Mononuclear cell (primary cell): ENCODE measurements around the gene LPP. TPM values are rescaled to one million over a fixed set of nuclear protein-coding genes. Genes with fewer than 3 reads are reported as not detected.

Experiments used
- H3K27me3 ChIP-seq: 2 replicates; pipeline ENCODE4 v1.6.0; 2011; ENCODE audit warnings: low read length, control low read depth; ENCODE audit not compliant: insufficient read depth
- H3K4me1 ChIP-seq: 2 replicates; pipeline ENCODE4 v1.5.1; 2011; ENCODE audit warnings: mild to moderate bottlenecking, low read length, control low read depth; ENCODE audit not compliant: insufficient read depth
- H3K4me3 ChIP-seq: 2 replicates; pipeline ENCODE4 v1.5.1; 2011; ENCODE audit warnings: mild to moderate bottlenecking, low read length, moderate library complexity
- H3K9me3 ChIP-seq: 2 replicates; pipeline ENCODE4 v1.5.1; 2011; ENCODE audit warnings: low read depth, mild to moderate bottlenecking, control low read depth, low read length
- total RNA-seq: library from RNA; depleted of rRNA; stranded (reverse); fragments of >200 nt; gene quantifications from one replicate; pipeline ENCODE4 v1.2.3, GENCODE V29; 2012

The LPP gene
- total RNA-seq, 1 donor: 32.5 TPM

DNA sequence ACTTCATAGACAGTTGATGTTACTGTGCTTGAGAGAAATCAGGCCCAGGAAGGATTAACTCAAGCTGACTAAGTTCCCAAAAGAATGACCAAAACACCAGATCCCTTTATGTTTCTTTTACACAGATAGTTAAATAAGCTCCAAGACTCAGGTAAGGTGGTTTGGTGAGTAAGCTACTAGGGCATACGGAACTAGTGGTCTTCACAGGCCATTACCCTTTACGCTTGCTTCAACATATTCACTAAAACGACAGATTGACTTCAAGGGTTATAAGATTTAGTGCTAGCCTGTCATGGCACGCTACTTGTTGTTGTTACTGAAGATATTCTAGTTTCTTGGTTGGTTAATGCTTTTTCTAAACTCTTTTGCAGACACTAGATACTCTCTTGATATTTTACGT lies 369.3 kb downstream of the LPP start:
- H3K4me1 ChIP-seq: peaks cover 5% of the 10 kb centered on the region
- H3K4me3 ChIP-seq: no peak overlapping the region
- H3K9me3 ChIP-seq: no peaks in the 10 kb centered on the region
- no peaks in the 10 kb centered on the region for H3K27me3 ChIP-seq

DNA sequence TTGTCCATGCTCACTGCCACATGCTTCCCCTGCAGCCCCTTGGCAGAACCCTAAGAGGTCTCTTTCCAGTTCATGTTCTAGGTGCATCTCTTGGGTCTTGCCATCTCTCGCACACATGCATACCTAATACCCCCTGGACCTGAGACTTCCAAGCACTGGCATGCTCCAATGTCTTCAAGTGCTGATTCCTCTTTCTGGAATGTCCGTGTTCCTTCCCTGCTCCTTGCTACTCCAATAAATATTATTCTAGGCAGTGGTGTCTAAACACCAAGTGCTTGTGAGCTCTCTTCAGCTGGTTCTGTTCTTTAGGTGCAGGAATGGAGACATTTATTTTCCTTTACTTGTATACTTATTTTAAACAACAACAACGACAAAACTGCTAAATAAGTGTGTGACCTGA lies 370.1 kb downstream of the LPP start:
- H3K27me3 ChIP-seq: no peaks in the 10 kb centered on the region
- no peaks in the 10 kb centered on the region for H3K9me3 ChIP-seq
- peaks cover 5% of the 10 kb centered on the region for H3K4me1 ChIP-seq
- H3K4me3 ChIP-seq: no peak overlapping the region

DNA sequence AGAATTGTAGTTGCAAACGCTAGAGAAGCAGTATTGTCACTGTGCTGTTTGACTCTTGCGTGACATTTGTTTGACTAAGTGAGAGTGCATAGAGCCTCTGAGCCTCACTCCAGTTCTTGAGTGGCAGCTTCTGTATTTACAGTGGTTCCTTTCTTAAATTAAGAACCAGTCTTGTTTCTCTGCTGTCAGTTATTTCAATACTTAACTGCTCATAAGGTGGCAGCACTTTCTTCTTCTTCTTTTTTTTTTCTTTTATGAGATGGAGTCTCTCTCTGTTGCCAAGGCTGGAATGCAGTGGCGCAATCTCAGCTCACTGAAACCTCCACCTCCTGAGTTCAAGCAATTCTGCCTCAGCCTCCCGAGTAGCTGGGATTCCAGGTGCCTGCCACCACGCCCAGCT lies 372.1 kb downstream of the LPP start:
- Histone ChIP-seq H3K4me1 (peaks cover 5% of the 10 kb centered on the region), H3K9me3 (no peaks in the 10 kb centered on the region), H3K4me3 (no peak overlapping the region), H3K27me3 (no peaks in the 10 kb centered on the region)

DNA sequence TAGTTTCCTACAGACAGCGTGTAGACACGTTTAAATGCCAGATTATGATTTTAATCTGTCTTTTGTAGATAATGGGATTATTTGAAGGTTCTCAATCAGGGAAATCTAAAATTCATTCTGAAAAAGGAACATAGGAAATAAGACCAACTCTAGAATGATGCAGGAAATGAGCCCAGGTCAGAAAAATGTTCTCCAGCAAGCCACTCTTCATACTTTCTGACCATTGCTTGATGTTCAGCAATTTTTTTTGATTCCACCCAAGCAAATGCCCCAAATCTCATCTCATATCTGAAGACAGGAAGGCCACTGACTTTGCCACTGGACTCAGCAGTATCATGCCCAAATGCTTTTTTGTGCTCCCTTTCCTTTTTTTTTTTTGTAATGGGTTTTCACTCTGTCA lies 373.4 kb downstream of the LPP start:
- no peaks in the 10 kb centered on the region for H3K27me3 ChIP-seq
- H3K9me3 ChIP-seq: no peaks in the 10 kb centered on the region
- no peak overlapping the region for H3K4me3 ChIP-seq
- H3K4me1 ChIP-seq: peaks cover 5% of the 10 kb centered on the region

DNA sequence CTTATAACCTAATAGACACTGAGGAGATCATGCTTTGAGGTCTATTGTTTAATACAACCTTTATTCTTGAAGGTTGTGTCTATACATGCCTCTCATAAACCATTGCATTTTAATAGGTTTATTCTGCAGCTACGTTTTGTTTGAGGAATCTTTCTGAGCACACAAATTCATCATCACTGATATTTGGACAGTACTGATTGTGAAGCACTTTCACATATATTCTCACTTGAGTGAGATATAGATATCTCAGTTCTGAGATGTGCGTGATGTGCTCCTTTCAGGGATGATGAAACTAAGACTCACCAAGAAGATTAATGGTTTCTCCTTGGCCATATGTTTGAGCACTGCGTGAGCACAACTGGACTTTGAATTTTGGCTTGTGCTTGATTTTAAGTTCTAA lies 374.4 kb downstream of the LPP start:
- Histone ChIP-seq H3K9me3 (no peaks in the 10 kb centered on the region), H3K4me3 (no peak overlapping the region), H3K27me3 (no peaks in the 10 kb centered on the region), H3K4me1 (peaks cover 5% of the 10 kb centered on the region)

DNA sequence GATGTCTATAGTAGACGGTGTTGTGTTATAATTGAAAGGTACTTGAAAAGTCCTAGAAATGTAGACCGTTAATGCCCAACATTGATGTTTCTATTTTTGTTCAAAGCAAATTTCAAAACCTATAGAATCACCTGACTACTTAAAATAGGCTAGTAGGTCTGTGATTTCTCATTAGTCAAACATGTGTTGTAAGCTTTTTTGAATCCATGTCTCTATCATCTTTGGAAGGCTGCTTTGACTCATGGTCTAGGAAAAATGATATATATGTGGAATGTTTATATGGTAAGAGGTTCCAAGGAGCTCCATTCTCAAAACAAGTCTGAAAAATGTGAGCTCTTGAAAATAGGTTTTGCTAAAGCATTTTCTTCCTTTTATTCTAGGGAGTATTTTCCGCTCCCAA lies 375.3 kb downstream of the LPP start:
- Histone ChIP-seq H3K4me1 (peaks cover 5% of the 10 kb centered on the region), H3K27me3 (no peaks in the 10 kb centered on the region)

DNA sequence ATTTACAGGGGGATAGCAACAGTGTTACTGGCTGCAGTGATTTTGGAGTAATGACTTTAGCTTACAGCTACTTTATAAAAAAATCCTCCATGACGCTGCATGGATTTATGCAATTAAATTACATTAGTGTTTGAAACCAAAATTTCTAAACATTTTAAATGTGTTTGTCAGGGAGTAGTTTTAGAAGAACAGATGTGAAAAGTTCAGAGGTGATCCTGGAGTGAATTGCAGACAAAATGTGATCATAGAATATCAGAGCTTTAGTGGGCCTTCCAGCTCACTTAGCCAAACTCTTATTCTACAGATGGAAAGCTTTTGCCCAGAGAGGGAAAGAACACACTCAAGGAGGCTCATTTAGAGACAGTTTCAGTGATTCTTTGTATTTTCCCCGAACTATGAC lies 376.3 kb downstream of the LPP start:
- no peaks in the 10 kb centered on the region for H3K9me3 ChIP-seq
- peaks cover 5% of the 10 kb centered on the region for H3K4me1 ChIP-seq
- no peaks in the 10 kb centered on the region for H3K27me3 ChIP-seq
- no peak overlapping the region for H3K4me3 ChIP-seq

More for the DNA sequence above, 375.3 kb downstream of the LPP start:
- Histone ChIP-seq H3K4me3 (no peak overlapping the region), H3K9me3 (no peaks in the 10 kb centered on the region)

DNA sequence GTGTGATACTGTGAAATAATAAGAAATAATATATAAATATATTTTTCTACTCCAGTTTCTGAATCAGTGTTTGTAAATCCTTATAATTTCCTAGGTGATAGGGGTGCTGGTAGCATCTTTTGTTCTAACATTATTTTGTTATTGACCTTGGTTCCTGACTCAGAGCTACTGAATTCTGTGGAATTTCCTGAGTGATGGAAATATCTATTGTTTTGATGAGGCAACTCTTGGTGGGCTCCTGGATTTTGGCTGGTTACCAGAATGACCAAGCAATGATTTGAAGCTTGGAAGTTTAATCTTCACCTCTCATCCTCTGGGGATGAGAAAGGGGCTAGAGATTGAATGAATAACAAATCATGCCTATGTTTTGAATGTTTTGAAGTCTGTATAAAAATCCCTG lies 377.3 kb downstream of the LPP start:
- H3K4me1 ChIP-seq: no peaks in the 10 kb centered on the region
- H3K4me3 ChIP-seq: no peak overlapping the region
- no peaks in the 10 kb centered on the region for H3K9me3 ChIP-seq
- no peaks in the 10 kb centered on the region for H3K27me3 ChIP-seq

DNA sequence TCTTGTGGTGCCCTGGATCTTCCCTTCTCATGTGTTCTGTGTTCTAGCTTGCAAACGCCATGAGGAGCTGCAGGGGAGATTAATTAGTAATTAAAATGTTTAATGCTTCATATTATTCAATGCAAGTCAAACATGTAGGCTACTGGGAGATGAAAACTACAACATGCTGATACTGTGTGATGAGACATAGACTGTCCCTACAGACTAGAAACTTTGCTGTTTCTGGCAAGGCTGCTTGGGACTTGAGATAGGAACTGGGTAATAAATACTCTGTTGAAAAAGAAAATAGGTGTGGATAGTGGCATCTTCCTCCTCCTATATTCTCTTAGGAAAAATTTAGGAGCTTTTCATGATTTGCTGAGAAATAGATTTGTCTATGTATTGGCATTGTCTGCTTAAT lies 379.2 kb downstream of the LPP start:
- H3K4me3 ChIP-seq: no peak overlapping the region
- no peaks in the 10 kb centered on the region for H3K4me1 ChIP-seq

DNA sequence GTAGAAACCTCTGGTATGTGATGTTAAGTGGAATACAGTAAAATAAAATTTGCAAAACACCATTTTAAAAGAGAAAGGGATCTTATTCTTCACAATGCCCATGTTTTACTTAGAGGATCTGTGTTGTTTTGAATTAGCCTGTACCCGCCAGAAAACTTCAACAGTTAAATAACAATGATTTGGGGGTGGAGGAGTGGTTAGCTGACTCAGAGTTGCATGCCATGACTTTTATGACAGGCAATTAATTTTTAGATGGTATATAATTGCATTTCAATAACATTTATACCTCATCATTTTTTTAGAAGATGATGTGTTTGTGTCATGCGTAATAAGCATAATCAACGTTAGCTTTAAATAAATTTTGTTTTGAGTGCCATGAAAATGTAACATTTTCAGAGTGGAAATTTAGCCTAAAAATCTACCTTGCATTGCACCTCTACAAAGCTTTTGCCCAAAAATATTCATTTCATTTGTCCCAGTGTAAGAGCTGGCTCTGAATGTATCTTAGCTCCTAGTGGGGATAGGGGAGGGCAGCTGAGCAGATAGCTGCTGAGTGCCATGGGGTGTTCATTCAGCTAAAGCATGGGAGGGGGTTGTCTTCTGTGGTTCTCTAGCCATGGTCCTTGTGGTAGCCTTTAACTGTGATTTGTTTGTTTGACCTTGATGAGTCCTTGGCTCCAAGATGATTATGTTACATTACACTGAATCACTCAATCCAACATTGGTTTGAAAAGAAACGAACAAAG lies 379.8 kb downstream of the LPP start:
- H3K27me3 ChIP-seq: no peaks in the 10 kb centered on the region
- H3K4me1 ChIP-seq: no peaks in the 10 kb centered on the region
- no peak overlapping the region for H3K4me3 ChIP-seq
- no peaks in the 10 kb centered on the region for H3K9me3 ChIP-seq

More for the DNA sequence above, 379.2 kb downstream of the LPP start:
- Histone ChIP-seq H3K9me3 (no peaks in the 10 kb centered on the region), H3K27me3 (no peaks in the 10 kb centered on the region)

DNA sequence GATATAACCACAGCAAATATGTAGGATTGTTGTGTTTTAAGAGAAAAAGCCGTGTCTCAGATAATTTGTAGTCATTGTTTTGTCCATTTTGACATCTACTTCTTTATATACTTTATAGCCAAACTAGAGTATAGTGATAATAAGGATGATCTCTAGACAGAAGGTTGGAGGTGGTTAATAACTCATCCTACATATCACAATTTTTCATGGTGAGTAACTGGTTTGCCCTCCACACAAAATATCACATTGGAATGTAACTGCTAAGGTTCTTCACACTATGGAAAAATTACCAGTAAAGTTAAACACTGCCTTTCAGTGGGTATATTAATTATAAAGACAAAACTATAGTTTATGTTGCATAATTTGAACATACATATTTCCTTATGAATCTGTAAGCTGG lies 380.7 kb downstream of the LPP start:
- Histone ChIP-seq H3K9me3 (no peaks in the 10 kb centered on the region), H3K4me3 (no peak overlapping the region), H3K4me1 (no peaks in the 10 kb centered on the region), H3K27me3 (no peaks in the 10 kb centered on the region)

DNA sequence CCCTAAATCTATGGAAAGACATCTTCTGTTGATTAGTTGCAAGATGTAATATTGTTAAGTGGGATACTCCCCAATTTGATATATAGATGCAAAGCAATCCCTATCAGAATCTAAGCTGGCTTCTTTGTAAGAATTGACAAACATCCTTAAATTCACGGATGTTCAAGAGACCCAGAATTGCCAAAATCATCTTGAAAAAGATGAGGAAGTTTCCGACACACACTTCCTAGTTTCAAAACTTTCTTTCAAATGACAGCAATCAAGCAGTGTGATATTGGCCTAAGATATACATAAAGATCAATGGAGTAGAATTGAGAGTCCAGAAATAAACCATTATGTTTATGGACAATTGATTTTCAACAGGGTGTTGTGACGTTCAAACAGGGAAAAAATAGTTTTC lies 383.6 kb downstream of the LPP start:
- no peaks in the 10 kb centered on the region for H3K4me1 ChIP-seq
- H3K9me3 ChIP-seq: no peaks in the 10 kb centered on the region
- H3K27me3 ChIP-seq: no peaks in the 10 kb centered on the region
- H3K4me3 ChIP-seq: no peak overlapping the region

DNA sequence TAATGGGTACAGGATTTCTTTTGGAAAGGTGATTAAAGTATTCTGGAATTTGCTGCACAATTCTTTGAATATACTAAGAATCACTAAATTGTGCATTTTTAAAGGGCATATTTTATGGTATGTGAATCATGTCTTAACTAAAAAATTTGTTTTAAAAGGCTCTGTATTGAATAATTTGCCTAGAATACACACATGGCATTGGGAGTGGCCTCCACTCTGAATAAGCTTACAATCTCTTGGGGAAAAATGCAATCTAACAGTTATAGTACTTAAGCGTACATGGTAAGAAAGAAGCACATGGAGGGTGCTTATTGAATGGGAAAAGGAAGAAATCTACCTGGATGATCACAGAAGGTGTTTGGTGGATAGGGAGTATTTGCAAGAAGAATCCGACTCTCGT lies 385.1 kb downstream of the LPP start:
- no peaks in the 10 kb centered on the region for H3K4me1 ChIP-seq
- H3K9me3 ChIP-seq: no peaks in the 10 kb centered on the region
- H3K4me3 ChIP-seq: no peak overlapping the region
- no peaks in the 10 kb centered on the region for H3K27me3 ChIP-seq

DNA sequence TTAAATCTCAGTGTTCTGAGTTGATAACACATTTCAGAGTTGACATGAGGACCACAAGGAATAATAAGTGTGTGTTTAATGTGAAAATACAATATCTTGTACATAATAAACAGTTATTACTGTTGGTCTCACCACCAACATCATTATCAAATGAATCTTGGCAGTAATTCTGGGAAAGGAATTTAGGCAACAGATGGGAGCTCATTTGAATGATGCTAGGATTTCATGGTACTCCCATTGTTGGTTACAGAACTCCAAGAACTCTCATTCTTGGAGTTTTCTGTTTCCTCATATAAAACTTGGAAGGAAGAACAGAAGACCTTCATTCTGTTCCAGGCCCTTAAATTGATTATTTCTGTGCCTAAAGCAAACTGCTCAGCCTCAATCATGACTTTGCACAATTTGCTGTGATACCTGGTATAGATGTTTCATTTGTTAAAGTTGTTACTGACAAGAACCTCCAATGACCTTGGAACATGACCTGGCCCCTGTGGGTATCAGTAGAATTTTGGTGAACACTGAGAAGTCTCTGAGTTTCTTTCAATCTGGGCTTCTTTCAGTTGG lies 385.8 kb downstream of the LPP start:
- Histone ChIP-seq H3K9me3 (no peaks in the 10 kb centered on the region), H3K4me1 (no peaks in the 10 kb centered on the region), H3K4me3 (no peak overlapping the region), H3K27me3 (no peaks in the 10 kb centered on the region)

DNA sequence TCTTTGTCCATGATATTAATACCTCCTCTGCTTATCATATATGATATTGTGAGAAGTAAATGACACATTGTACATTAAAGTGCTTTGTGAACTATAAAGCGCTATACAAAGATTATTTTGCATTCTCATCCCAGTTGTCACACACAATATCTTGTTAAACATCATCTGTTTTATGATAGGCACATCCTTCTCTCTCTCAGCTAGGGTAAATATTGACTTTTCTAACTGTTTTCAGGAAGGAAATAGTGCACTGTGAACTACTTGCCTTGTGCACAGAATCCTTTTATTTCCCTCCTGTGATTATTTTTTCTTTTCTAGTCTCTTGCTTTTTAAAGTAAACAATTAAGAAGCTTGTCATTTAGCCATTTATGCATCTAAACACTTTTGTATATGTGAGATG lies 388.2 kb downstream of the LPP start:
- Histone ChIP-seq H3K4me3 (no peak overlapping the region), H3K9me3 (no peaks in the 10 kb centered on the region), H3K27me3 (no peaks in the 10 kb centered on the region), H3K4me1 (no peaks in the 10 kb centered on the region)

DNA sequence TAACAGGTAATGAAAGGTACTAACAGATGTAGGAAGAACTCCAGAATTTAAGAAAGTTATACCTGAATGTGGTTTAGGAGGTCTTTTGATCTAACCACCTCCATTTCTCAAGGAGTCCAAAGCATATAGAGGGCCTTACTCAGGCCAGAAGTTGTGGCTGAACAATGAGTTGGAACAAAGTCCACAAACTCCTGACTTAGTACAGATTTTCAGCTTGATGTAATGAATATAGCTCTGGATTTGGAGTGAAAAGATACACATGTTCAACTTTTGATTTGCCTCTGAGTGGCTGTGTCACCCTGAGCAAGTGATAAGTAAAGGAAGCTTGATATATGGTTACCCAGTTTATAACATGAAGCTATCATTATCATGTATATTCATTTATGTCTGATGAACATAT lies 390.1 kb downstream of the LPP start:
- Histone ChIP-seq H3K4me3 (no peak overlapping the region), H3K9me3 (no peaks in the 10 kb centered on the region)

More for the DNA sequence above, 390.1 kb downstream of the LPP start:
- Histone ChIP-seq H3K27me3 (no peaks in the 10 kb centered on the region), H3K4me1 (no peaks in the 10 kb centered on the region)
